ENCODE results near the gene OR11H1.
"Not testable (repeated sequence)": the region's sequence is repeated elsewhere in the genome, so short reads cannot be mapped to it uniquely, and the experiment has no call there.

The OR11H1 gene

GRCh38 chr22:15527892-15528291, at the start of gene OR11H1:
Gene OR11H1, plus strand, starts transcription at chr22:15528192. Its CDS starts 0 bp downstream, at chr22:15528192.
- not testable (repeated sequence) for DNase-seq

- not testable (repeated sequence) for DNase-seq
Observed at GRCh38 chr22:15509967-15510366, 18.0 kb upstream of the OR11H1 start.

- not testable (repeated sequence) for DNase-seq
Observed at GRCh38 chr22:15515896-15516295, 12.1 kb upstream of the OR11H1 start.

GRCh38 chr22:15553767-15554166, 25.8 kb downstream of the OR11H1 start:
- not testable (repeated sequence) for DNase-seq

GRCh38 chr22:15563461-15563860, 35.5 kb downstream of the OR11H1 start:
- not testable (repeated sequence) for DNase-seq

GRCh38 chr22:15565063-15565462, 37.1 kb downstream of the OR11H1 start:
- not testable (repeated sequence) for DNase-seq
